ENCODE results near the gene SLC16A7.

The SLC16A7 gene

DNA sequence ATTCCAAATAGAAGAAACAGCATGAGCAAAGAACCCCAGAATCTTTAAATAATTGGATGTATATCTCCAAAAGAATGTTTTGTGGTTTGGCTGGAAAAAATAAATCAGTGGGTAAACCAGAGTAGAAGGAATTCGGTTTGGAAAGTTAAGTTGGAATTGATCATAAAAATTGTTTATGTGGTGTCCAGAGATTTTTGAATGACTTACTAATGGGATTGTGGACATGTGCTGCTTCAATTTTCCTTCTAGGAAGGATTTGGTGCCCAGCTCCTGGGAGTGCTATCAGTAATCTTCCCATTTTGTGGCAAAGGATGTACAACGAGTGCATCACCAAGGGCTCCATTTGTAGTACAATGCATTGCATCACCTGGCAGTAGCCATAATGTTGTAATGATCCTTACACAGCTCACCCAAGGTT lies 224.8 kb downstream of the SLC16A7 start:
- H2BK12ac ChIP-seq (ENCODE audit: low read length) = no peak overlapping the region
- H3K36me3 ChIP-seq (ENCODE audit: control insufficient read depth in 1 of 2, insufficient read depth in 2 of 2, low read length in 2 of 2) = no peaks in the 10 kb centered on the region
- no peak overlapping the region for H3K23ac ChIP-seq (ENCODE audit: low read length)
- no peak overlapping the region for H2BK5ac ChIP-seq (ENCODE audit: low read depth, low read length, poor library complexity)
- no peak overlapping the region for H3K4me2 ChIP-seq (ENCODE audit: low read length)
- no peaks in the 10 kb centered on the region for H3K79me2 ChIP-seq (ENCODE audit: control insufficient read depth, insufficient read depth, low read length, poor library complexity)
- H2AK5ac ChIP-seq (ENCODE audit: low read length) = no peak overlapping the region
- H2BK120ac ChIP-seq (ENCODE audit: insufficient read depth, low read length, poor library complexity) = no peak overlapping the region
- WGBS (ENCODE audit: extremely low coverage, insufficient coverage, insufficient read length) = 100% methylated on average over 1 of the region's 2 CpGs
- H3K4me1 ChIP-seq (ENCODE audit: control insufficient read depth in 1 of 2, insufficient read depth in 2 of 2, low read length in 2 of 2) = no peaks in the 10 kb centered on the region
- no peaks in the 10 kb centered on the region for H3K9me3 ChIP-seq (ENCODE audit: insufficient read depth, low read depth, low read length)
- H3K4ac ChIP-seq (ENCODE audit: low read depth, low read length) = no peak overlapping the region
- no peak overlapping the region for H3K4me3 ChIP-seq (ENCODE audit: low read depth, low read length)
- DNase-seq = no peak
- no peak overlapping the region for H2AFZ ChIP-seq (ENCODE audit: insufficient read depth, low read length, poor library complexity)
- no peak overlapping the region for H4K91ac ChIP-seq (ENCODE audit: low read depth, low read length)
- no peaks in the 10 kb centered on the region for H3K79me1 ChIP-seq (ENCODE audit: low read length)
- H3K18ac ChIP-seq (ENCODE audit: low read length) = no peak overlapping the region
- no peak overlapping the region for H3K27ac ChIP-seq (ENCODE audit: low read depth, low read length)
- H3K9ac ChIP-seq (ENCODE audit: low read length) = no peak overlapping the region
- H3K27me3 ChIP-seq (ENCODE audit: insufficient read depth, low read length) = no peaks in the 10 kb centered on the region
- H4K8ac ChIP-seq (ENCODE audit: low read depth, low read length) = no peak overlapping the region
- no peak overlapping the region for H4K12ac ChIP-seq (ENCODE audit: low read depth, low read length)
- no peak overlapping the region for H3K14ac ChIP-seq (ENCODE audit: low read length)

DNA sequence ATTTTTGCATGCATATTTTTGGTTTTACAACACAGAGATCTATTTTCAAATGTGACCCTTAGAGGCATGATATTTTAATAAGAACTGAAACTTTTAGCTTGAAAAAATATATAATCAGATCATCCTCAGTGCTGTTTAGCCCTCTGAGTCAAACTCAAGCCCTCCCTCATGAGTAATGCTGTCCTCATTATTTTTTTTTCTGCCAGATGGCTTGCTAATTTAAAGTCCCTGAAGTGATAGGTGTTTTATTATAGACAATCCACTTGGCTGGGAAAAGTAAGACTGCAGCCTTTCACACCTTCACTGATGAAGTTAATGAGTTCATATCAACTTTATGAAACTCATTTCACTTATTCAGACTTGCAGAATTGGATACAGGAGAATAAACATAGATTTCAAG lies 227.7 kb downstream of the SLC16A7 start:
- H4K91ac ChIP-seq (ENCODE audit: low read depth, low read length) = no peak overlapping the region
- H3K4me3 ChIP-seq (ENCODE audit: low read depth, low read length) = no peak overlapping the region
- no peak overlapping the region for H3K4me2 ChIP-seq (ENCODE audit: low read length)

DNA sequence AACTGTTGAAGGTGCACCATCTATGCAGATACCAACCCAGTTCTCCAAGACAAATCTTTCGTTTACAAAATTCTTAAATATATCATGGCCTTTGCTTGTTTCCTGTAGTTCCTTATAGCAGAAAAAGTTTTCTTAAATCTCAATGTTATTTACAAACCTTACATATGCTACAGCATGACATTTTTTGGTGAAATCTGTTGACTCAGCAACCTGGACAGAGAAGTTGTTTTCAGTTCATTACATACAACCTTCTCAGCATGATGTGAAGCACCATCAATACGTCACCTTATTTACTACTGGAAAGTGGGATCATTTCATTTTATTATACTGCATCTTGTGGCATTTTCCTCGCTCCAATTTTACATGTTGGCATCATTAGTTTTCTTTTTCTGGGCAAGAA lies 231.9 kb downstream of the SLC16A7 start:
- Histone ChIP-seq H3K27ac (ENCODE audit: low read depth, low read length) (no peak overlapping the region), H3K79me2 (ENCODE audit: control insufficient read depth, insufficient read depth, low read length, poor library complexity) (no peaks in the 10 kb centered on the region), H2AK5ac (ENCODE audit: low read length) (no peak overlapping the region), H3K14ac (ENCODE audit: low read length) (no peak overlapping the region), H3K36me3 (ENCODE audit: control insufficient read depth in 1 of 2, insufficient read depth in 2 of 2, low read length in 2 of 2) (no peaks in the 10 kb centered on the region), H3K9me3 (ENCODE audit: insufficient read depth, low read depth, low read length) (no peaks in the 10 kb centered on the region), H3K4ac (ENCODE audit: low read depth, low read length) (no peak overlapping the region), H3K18ac (ENCODE audit: low read length) (no peak overlapping the region), H3K23ac (ENCODE audit: low read length) (no peak overlapping the region), H2BK5ac (ENCODE audit: low read depth, low read length, poor library complexity) (no peak overlapping the region), H3K9ac (ENCODE audit: low read length) (no peak overlapping the region), H2BK12ac (ENCODE audit: low read length) (no peak overlapping the region), H3K27me3 (ENCODE audit: insufficient read depth, low read length) (no peaks in the 10 kb centered on the region), H3K4me1 (ENCODE audit: control insufficient read depth in 1 of 2, insufficient read depth in 2 of 2, low read length in 2 of 2) (no peaks in the 10 kb centered on the region), H4K8ac (ENCODE audit: low read depth, low read length) (no peak overlapping the region), H3K4me3 (ENCODE audit: low read depth, low read length) (no peak overlapping the region), H4K12ac (ENCODE audit: low read depth, low read length) (no peak overlapping the region), H2BK120ac (ENCODE audit: insufficient read depth, low read length, poor library complexity) (no peak overlapping the region), H4K91ac (ENCODE audit: low read depth, low read length) (no peak overlapping the region), H3K4me2 (ENCODE audit: low read length) (no peak overlapping the region), H3K79me1 (ENCODE audit: low read length) (no peaks in the 10 kb centered on the region), H2AFZ (ENCODE audit: insufficient read depth, low read length, poor library complexity) (no peak overlapping the region)
- no peak for DNase-seq
- no CpG with 5 or more reads among the region's 3 CpGs for WGBS (ENCODE audit: extremely low coverage, insufficient coverage, insufficient read length)

More for the DNA sequence above, 227.7 kb downstream of the SLC16A7 start:
- H2BK5ac ChIP-seq (ENCODE audit: low read depth, low read length, poor library complexity) = no peak overlapping the region
- H3K36me3 ChIP-seq (ENCODE audit: control insufficient read depth in 1 of 2, insufficient read depth in 2 of 2, low read length in 2 of 2) = no peaks in the 10 kb centered on the region
- DNase-seq = no peak
- no peak overlapping the region for H2BK12ac ChIP-seq (ENCODE audit: low read length)
- no peak overlapping the region for H4K8ac ChIP-seq (ENCODE audit: low read depth, low read length)
- no peak overlapping the region for H3K27ac ChIP-seq (ENCODE audit: low read depth, low read length)
- H3K79me2 ChIP-seq (ENCODE audit: control insufficient read depth, insufficient read depth, low read length, poor library complexity) = no peaks in the 10 kb centered on the region
- no peaks in the 10 kb centered on the region for H3K9me3 ChIP-seq (ENCODE audit: insufficient read depth, low read depth, low read length)
- H2AK5ac ChIP-seq (ENCODE audit: low read length) = no peak overlapping the region
- H2BK120ac ChIP-seq (ENCODE audit: insufficient read depth, low read length, poor library complexity) = no peak overlapping the region
- no peak overlapping the region for H3K18ac ChIP-seq (ENCODE audit: low read length)
- H3K23ac ChIP-seq (ENCODE audit: low read length) = no peak overlapping the region
- H3K79me1 ChIP-seq (ENCODE audit: low read length) = no peaks in the 10 kb centered on the region
- no peak overlapping the region for H4K12ac ChIP-seq (ENCODE audit: low read depth, low read length)
- no peaks in the 10 kb centered on the region for H3K27me3 ChIP-seq (ENCODE audit: insufficient read depth, low read length)
- no peaks in the 10 kb centered on the region for H3K4me1 ChIP-seq (ENCODE audit: control insufficient read depth in 1 of 2, insufficient read depth in 2 of 2, low read length in 2 of 2)
- H3K4ac ChIP-seq (ENCODE audit: low read depth, low read length) = no peak overlapping the region
- H3K14ac ChIP-seq (ENCODE audit: low read length) = no peak overlapping the region
- no peak overlapping the region for H3K9ac ChIP-seq (ENCODE audit: low read length)
- H2AFZ ChIP-seq (ENCODE audit: insufficient read depth, low read length, poor library complexity) = no peak overlapping the region

DNA sequence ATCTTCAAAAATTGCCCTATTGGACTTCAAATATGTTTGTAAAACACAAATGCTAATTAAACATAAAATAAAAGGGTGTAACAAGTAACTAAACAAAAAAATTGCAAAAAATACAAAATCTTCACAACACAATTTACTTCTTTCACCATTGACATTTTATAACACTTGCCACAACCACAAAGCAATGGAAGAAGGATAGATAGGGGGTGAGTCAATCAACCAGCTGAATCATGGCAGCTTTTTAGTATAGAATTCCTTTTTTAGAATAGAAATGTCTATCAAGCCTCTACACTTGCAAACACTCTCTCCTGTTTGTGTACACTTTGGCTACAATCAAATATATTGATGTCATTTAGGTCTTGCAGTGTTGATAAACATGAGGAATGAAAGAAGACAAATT lies 232.7 kb downstream of the SLC16A7 start:
- Histone ChIP-seq H3K23ac (ENCODE audit: low read length) (no peak overlapping the region), H3K4me2 (ENCODE audit: low read length) (no peak overlapping the region), H3K27ac (ENCODE audit: low read depth, low read length) (no peak overlapping the region), H3K9ac (ENCODE audit: low read length) (no peak overlapping the region), H2AFZ (ENCODE audit: insufficient read depth, low read length, poor library complexity) (no peak overlapping the region), H3K79me1 (ENCODE audit: low read length) (no peaks in the 10 kb centered on the region), H3K36me3 (ENCODE audit: control insufficient read depth in 1 of 2, insufficient read depth in 2 of 2, low read length in 2 of 2) (no peaks in the 10 kb centered on the region), H3K18ac (ENCODE audit: low read length) (no peak overlapping the region), H2BK12ac (ENCODE audit: low read length) (no peak overlapping the region), H3K9me3 (ENCODE audit: insufficient read depth, low read depth, low read length) (no peaks in the 10 kb centered on the region), H2BK5ac (ENCODE audit: low read depth, low read length, poor library complexity) (no peak overlapping the region), H3K4me1 (ENCODE audit: control insufficient read depth in 1 of 2, insufficient read depth in 2 of 2, low read length in 2 of 2) (no peaks in the 10 kb centered on the region), H4K12ac (ENCODE audit: low read depth, low read length) (no peak overlapping the region), H2AK5ac (ENCODE audit: low read length) (no peak overlapping the region), H3K27me3 (ENCODE audit: insufficient read depth, low read length) (no peaks in the 10 kb centered on the region), H3K79me2 (ENCODE audit: control insufficient read depth, insufficient read depth, low read length, poor library complexity) (no peaks in the 10 kb centered on the region), H2BK120ac (ENCODE audit: insufficient read depth, low read length, poor library complexity) (no peak overlapping the region), H3K4ac (ENCODE audit: low read depth, low read length) (no peak overlapping the region), H4K8ac (ENCODE audit: low read depth, low read length) (no peak overlapping the region), H3K4me3 (ENCODE audit: low read depth, low read length) (no peak overlapping the region), H4K91ac (ENCODE audit: low read depth, low read length) (no peak overlapping the region), H3K14ac (ENCODE audit: low read length) (no peak overlapping the region)
- DNase-seq = no peak

DNA sequence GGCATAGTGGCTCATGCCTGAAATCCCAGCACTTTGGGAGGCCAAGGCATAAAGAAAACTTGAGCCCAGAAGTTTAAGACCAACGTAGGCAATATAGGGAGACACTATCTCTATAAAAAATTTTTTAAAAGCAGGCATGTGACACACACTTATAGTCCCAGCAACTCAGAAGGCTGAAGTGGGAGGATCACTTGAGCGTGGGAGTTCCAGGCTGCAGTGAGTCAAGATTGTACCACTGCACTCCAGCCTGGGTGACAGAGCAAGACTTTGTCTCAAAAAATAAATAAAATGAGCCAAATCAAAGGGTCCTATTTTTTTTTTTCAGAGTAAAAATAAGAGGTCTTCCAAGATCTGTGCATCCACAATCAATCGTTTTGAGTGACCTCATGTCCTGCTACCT lies 237.6 kb downstream of the SLC16A7 start:
- no peak overlapping the region for H3K14ac ChIP-seq (ENCODE audit: low read length)
- no peak overlapping the region for H2BK12ac ChIP-seq (ENCODE audit: low read length)
- no peaks in the 10 kb centered on the region for H3K4me1 ChIP-seq (ENCODE audit: control insufficient read depth in 1 of 2, insufficient read depth in 2 of 2, low read length in 2 of 2)
- no peak overlapping the region for H2BK120ac ChIP-seq (ENCODE audit: insufficient read depth, low read length, poor library complexity)
- H3K23ac ChIP-seq (ENCODE audit: low read length) = no peak overlapping the region
- H3K79me2 ChIP-seq (ENCODE audit: control insufficient read depth, insufficient read depth, low read length, poor library complexity) = no peaks in the 10 kb centered on the region
- WGBS (ENCODE audit: extremely low coverage, insufficient coverage, insufficient read length) = no CpG with 5 or more reads among the region's 3 CpGs
- no peaks in the 10 kb centered on the region for H3K79me1 ChIP-seq (ENCODE audit: low read length)
- no peak overlapping the region for H3K4me3 ChIP-seq (ENCODE audit: low read depth, low read length)
- no peak overlapping the region for H4K12ac ChIP-seq (ENCODE audit: low read depth, low read length)
- H3K4me2 ChIP-seq (ENCODE audit: low read length) = no peak overlapping the region
- H3K27ac ChIP-seq (ENCODE audit: low read depth, low read length) = no peak overlapping the region
- no peak overlapping the region for H3K4ac ChIP-seq (ENCODE audit: low read depth, low read length)
- H2AFZ ChIP-seq (ENCODE audit: insufficient read depth, low read length, poor library complexity) = no peak overlapping the region
- H2BK5ac ChIP-seq (ENCODE audit: low read depth, low read length, poor library complexity) = no peak overlapping the region
- H2AK5ac ChIP-seq (ENCODE audit: low read length) = no peak overlapping the region
- no peaks in the 10 kb centered on the region for H3K9me3 ChIP-seq (ENCODE audit: insufficient read depth, low read depth, low read length)
- H3K18ac ChIP-seq (ENCODE audit: low read length) = no peak overlapping the region
- no peaks in the 10 kb centered on the region for H3K36me3 ChIP-seq (ENCODE audit: control insufficient read depth in 1 of 2, insufficient read depth in 2 of 2, low read length in 2 of 2)
- H3K9ac ChIP-seq (ENCODE audit: low read length) = no peak overlapping the region
- H3K27me3 ChIP-seq (ENCODE audit: insufficient read depth, low read length) = no peaks in the 10 kb centered on the region
- DNase-seq = no peak
- H4K8ac ChIP-seq (ENCODE audit: low read depth, low read length) = no peak overlapping the region
- H4K91ac ChIP-seq (ENCODE audit: low read depth, low read length) = no peak overlapping the region
